ENCODE measurements around the gene PDZRN3. TPM values are rescaled to one million over a fixed set of nuclear protein-coding genes. Genes with fewer than 3 reads are reported as not detected.
"Not testable (repeated sequence)": the region's sequence is repeated elsewhere in the genome, so short reads cannot be mapped to it uniquely, and the experiment has no call there.

PDZRN3 gene
- total RNA-seq, 1 donor from 2014 or later: 23.9 TPM

DNA sequence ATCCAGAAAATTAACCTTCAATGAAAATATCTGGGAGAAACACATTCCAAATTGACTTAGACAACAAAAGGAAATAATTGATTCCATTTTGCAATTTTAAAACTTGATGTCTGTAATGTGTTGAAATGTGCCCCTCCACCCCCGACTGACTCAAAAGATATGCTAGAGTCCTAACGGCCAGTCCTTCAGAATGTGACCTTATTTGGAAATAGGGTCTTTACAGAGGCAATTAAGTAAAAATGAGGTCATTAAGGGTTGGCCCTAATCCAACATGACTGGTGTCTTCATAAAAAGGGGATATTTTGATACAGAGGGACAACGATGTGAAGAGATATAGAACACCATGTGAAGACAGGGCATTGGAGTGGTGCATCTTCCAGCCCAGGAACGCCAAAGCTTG is 153.9 kb downstream of the PDZRN3 start:
- Histone ChIP-seq H3K4me3 (no peak overlapping the region), H3K9me3 (no peaks in the 10 kb centered on the region), H3K36me3 (no peaks in the 10 kb centered on the region), H3K27ac (no peak overlapping the region), H3K4me1 (no peaks in the 10 kb centered on the region), H3K27me3 (no peaks in the 10 kb centered on the region)
- DNase-seq (no peak), ATAC-seq (no peak)
- intact Hi-C loops (cut with DNase I): no loop called here
- TF ChIP-seq, protein P1, sequence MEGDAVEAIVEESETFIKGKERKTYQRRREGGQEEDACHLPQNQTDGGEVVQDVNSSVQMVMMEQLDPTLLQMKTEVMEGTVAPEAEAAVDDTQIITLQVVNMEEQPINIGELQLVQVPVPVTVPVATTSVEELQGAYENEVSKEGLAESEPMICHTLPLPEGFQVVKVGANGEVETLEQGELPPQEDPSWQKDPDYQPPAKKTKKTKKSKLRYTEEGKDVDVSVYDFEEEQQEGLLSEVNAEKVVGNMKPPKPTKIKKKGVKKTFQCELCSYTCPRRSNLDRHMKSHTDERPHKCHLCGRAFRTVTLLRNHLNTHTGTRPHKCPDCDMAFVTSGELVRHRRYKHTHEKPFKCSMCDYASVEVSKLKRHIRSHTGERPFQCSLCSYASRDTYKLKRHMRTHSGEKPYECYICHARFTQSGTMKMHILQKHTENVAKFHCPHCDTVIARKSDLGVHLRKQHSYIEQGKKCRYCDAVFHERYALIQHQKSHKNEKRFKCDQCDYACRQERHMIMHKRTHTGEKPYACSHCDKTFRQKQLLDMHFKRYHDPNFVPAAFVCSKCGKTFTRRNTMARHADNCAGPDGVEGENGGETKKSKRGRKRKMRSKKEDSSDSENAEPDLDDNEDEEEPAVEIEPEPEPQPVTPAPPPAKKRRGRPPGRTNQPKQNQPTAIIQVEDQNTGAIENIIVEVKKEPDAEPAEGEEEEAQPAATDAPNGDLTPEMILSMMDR (IDR thresholded peaks at IDR 0.05): no peak

DNA sequence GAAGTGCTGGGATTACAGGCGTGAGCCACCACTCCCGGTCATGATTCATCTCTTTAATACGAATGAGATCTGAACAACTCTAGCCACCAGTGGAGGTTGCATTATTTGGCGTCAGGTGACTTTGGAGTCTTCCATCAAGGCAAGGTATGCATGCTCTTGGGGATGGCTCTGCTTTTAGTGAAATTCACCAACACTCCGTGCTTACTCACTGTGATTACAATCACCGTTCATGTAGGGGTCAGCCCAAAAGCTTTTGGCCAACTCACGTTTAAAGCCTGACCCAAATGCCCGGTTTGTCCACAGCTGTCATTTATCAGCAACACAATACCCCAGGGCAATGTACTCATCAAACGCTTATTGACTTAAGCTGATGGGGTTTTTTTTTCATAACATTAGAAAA is 155.4 kb downstream of the PDZRN3 start:
- DNase-seq (no peak), ATAC-seq (no peak)
- Histone ChIP-seq H3K4me3 (no peak overlapping the region), H3K27ac (no peak overlapping the region), H3K4me1 (no peaks in the 10 kb centered on the region), H3K27me3 (no peaks in the 10 kb centered on the region), H3K36me3 (no peaks in the 10 kb centered on the region), H3K9me3 (no peaks in the 10 kb centered on the region)
- TF ChIP-seq, protein P1 (IDR thresholded peaks at IDR 0.05): no peak
- intact Hi-C loops (cut with DNase I): no loop called here

DNA sequence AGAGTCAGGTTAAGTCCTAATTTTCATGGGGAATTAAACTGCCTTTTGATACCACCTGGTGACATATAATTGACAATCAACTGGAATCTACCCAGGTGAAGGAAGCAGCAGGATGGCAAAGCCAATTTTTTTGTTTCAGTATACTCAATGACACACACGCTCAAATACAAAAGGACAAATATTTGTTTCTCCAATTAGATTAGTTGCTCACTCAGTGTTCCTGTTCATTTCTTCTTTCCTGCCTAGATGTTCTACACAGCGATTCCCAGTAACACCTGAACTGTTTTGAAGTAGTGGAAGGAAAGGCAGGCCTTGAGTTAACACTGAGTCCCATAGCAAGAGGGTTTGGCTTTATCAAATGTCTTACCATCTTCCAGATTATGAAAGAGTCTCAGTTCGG is 157.5 kb downstream of the PDZRN3 start:
- Histone ChIP-seq H3K9me3 (no peaks in the 10 kb centered on the region), H3K36me3 (no peaks in the 10 kb centered on the region), H3K27ac (no peak overlapping the region), H3K4me1 (no peaks in the 10 kb centered on the region), H3K27me3 (no peaks in the 10 kb centered on the region), H3K4me3 (no peak overlapping the region)
- intact Hi-C loops (cut with DNase I): no loop called here
- no peak for DNase-seq
- no peak for ATAC-seq
- TF ChIP-seq, protein P1 (IDR thresholded peaks at IDR 0.05): no peak

DNA sequence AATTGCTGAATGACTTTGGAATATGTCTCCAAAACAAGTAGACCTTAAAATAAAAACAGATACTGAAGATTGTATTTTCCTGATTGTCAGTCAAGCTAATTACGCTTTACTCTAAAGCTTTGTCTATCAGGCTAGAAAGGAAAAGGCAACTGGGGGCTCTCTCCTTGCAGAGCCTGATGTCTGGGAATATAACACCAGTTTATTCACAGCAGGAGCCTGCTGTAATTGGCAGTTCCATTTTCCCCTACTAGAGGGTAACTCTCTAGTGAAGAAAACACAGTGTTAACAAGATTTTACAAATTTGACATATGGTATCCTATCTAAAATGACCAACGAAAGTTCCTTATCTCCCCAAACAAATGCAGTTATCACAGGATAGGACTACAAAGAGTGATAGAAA is 158.8 kb downstream of the PDZRN3 start:
- no peaks in the 10 kb centered on the region for H3K27me3 ChIP-seq
- ATAC-seq (no peak), DNase-seq (no peak)
- no peaks in the 10 kb centered on the region for H3K36me3 ChIP-seq
- intact Hi-C loops (cut with DNase I): no loop called here
- no peaks in the 10 kb centered on the region for H3K4me1 ChIP-seq
- H3K4me3 ChIP-seq: no peak overlapping the region
- H3K27ac ChIP-seq: no peak overlapping the region
- H3K9me3 ChIP-seq: no peaks in the 10 kb centered on the region
- TF ChIP-seq, protein P1 (IDR thresholded peaks at IDR 0.05): no peak

DNA sequence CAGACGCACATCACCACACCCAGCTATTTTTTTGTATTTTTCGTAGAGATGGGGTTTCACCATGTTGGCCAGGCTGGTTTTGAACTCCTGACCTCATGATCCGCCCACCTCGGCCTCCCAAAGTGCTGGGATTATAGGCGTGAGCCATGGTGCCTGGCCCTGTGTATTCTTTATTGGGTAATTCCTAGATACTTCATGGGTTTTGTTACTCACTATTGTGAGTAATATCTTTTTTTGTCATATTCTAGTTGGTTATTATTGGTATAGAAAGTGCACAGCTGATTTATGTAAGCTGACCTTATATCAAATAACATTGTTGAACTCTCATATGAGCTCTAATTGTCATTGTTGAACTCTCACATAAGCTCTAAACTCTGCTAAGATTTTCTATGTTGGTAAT is 160.6 kb downstream of the PDZRN3 start:
- H3K27ac ChIP-seq; ATAC-seq; H3K4me1 ChIP-seq; intact Hi-C loops (cut with DNase I); DNase-seq; H3K4me3 ChIP-seq; H3K36me3 ChIP-seq; H3K9me3 ChIP-seq; H3K27me3 ChIP-seq: not testable (repeated sequence)

DNA sequence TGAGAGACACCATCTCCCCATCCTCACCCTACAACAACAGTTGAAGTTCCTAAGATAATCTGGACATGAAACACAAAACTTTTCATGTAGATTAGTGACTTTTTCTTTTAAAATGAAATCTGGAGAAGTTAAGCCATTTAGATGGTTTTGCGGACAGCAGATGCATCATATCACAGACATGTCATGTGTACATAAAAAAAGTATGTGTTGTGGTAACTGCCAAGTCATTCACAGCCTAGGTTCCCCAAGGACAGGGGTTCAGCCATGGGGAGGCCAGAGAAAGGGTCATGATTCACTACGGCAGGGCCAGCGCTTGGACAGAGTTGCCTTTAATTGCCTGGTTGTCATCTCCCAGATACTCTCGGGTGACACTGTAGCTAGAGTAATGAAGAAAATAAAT is 163.2 kb downstream of the PDZRN3 start:
- H3K4me3 ChIP-seq: no peak overlapping the region
- no peak for DNase-seq
- no peaks in the 10 kb centered on the region for H3K36me3 ChIP-seq
- no peaks in the 10 kb centered on the region for H3K9me3 ChIP-seq
- H3K27ac ChIP-seq: no peak overlapping the region
- H3K27me3 ChIP-seq: no peaks in the 10 kb centered on the region
- intact Hi-C loops (cut with DNase I): no loop called here
- TF ChIP-seq, protein P1 (IDR thresholded peaks at IDR 0.05): no peak
- ATAC-seq: no peak
- H3K4me1 ChIP-seq: no peaks in the 10 kb centered on the region
